ENCODE data around the gene COL4A1.

DNA sequence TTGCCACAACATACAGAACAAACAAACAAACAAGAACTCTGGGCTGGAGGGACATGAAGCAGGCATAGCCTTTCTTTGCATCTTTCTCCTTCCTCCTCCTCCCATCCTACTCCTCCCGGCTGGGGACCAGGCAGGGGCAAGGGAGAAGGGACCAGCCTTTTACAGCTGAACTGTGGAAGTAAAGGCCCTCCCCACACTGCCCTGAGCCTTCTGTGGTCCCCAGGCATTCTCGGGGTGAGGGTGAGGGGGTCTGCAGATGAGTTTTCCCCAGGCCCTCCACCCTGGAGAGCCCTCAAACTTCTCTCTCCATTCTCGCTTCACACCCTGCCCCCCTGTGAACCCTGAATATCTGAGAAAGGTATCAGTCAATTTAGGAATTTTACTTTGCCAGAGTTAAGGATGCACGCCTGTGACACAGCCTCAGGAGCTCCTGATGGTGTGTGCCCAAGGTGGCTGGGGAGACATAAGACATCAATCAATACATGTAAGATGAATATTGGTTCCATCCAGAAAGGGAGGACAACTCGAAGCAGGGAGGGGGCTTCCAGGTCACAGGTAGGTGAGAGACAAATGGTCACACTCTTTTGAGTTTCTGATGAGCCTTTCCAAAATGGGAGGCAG lies 170.9 kb downstream of the COL4A1 start:
- TF ChIP-seq PHF8 (IDR thresholded peaks at IDR 0.05; ENCODE audit: borderline replicate concordance, low read depth), result no peak
- TF ChIP-seq RAD21 (conservative IDR thresholded peaks at IDR 0.05 in 1 of 2, IDR thresholded peaks at IDR 0.05 in 1 of 2), result no peak
- TF ChIP-seq SREBF2 (IDR thresholded peaks at IDR 0.05), result no peak

Measured in A549 (cell line).